ENCODE measurements around the gene RBMS3. TPM values are rescaled to one million over a fixed set of nuclear protein-coding genes. Genes with fewer than 3 reads are reported as not detected.

Gene RBMS3
- total RNA-seq, 4 donors from 2014 or later, result 51.5 to 76.0 (median 66.6) TPM

DNA sequence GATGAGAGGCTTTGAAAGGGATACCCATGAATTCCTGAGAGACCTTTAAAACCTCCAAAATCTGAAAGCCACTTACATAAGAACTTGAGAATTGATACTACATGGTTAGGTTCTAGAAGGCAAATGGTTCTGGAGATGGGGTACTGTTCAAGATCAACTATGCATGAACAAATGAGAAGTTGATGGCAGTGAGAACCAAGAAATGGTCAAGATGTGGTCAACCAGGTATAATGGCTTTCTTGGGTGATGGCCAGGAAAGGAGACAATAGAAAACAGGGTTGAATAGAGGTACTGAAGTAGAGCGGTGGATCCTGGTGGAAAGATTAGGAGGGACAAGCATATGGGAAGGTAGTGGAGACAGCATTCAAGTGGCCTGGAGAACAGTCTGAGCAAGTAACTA lies 200.4 kb downstream of the RBMS3 start:
- ATAC-seq, result no peak
- no peak for TF ChIP-seq POLR2A (IDR thresholded peaks at IDR 0.05)
- TF ChIP-seq, protein P1, sequence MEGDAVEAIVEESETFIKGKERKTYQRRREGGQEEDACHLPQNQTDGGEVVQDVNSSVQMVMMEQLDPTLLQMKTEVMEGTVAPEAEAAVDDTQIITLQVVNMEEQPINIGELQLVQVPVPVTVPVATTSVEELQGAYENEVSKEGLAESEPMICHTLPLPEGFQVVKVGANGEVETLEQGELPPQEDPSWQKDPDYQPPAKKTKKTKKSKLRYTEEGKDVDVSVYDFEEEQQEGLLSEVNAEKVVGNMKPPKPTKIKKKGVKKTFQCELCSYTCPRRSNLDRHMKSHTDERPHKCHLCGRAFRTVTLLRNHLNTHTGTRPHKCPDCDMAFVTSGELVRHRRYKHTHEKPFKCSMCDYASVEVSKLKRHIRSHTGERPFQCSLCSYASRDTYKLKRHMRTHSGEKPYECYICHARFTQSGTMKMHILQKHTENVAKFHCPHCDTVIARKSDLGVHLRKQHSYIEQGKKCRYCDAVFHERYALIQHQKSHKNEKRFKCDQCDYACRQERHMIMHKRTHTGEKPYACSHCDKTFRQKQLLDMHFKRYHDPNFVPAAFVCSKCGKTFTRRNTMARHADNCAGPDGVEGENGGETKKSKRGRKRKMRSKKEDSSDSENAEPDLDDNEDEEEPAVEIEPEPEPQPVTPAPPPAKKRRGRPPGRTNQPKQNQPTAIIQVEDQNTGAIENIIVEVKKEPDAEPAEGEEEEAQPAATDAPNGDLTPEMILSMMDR (IDR thresholded peaks at IDR 0.05), result no peak
- Histone ChIP-seq H3K4me3 (no peak overlapping the region), H3K4me1 (peaks cover 0 to 10% (median 0%) of the 10 kb centered on the region in 3 donors), H3K9me3 (no peaks in the 10 kb centered on the region), H3K27me3 (no peaks in the 10 kb centered on the region), H3K27ac (no peak overlapping the region), H3K36me3 (peaks cover 0 to 5% of the 10 kb centered on the region in 2 donors)
- 93% methylated on average over 1 of the region's 1 CpG; no CpG with 5 or more reads in 1 of the 2 donors for WGBS, 2 donors (ENCODE audit: low coverage in 1 of 2)

- TF ChIP-seq, protein P1 (IDR thresholded peaks at IDR 0.05), result no peak
- TF ChIP-seq POLR2AphosphoS5 (IDR thresholded peaks at IDR 0.05), result no peak
- no peak for TF ChIP-seq POLR2A (IDR thresholded peaks at IDR 0.05)
- no peak for TF ChIP-seq EP300 (IDR thresholded peaks at IDR 0.05)
- Histone ChIP-seq H3K27me3 (no peaks in the 10 kb centered on the region), H3K4me1 (peaks cover 0 to 15% (median 0%) of the 10 kb centered on the region in 3 donors), H3K9me3 (no peaks in the 10 kb centered on the region), H3K36me3 (peaks cover 0 to 5% of the 10 kb centered on the region in 2 donors), H3K4me3 (no peak overlapping the region), H3K27ac (no peak overlapping the region)
- WGBS, 2 donors (ENCODE audit: low coverage in 1 of 2), result 75 to 100% methylated on average over 1 of the region's 3 CpGs
- no peak for ATAC-seq
Measured at GRCh38 chr3:29481969-29482767, 201.3 kb downstream of the RBMS3 start.

- peaks cover 0 to 15% (median 0%) of the 10 kb centered on the region in 3 donors for H3K4me1 ChIP-seq
- H3K27me3 ChIP-seq, result no peaks in the 10 kb centered on the region
- no peak for ATAC-seq
- 92 to 93% methylated on average over 2 of the region's 2 CpGs for WGBS, 2 donors (ENCODE audit: low coverage in 1 of 2)
- H3K36me3 ChIP-seq, result peaks cover 0 to 15% of the 10 kb centered on the region in 2 donors
- no peak overlapping the region for H3K27ac ChIP-seq
- no peaks in the 10 kb centered on the region for H3K9me3 ChIP-seq
- no peak overlapping the region for H3K4me3 ChIP-seq
- TF ChIP-seq POLR2A (IDR thresholded peaks at IDR 0.05) (no peak), EP300 (IDR thresholded peaks at IDR 0.05) (no peak), POLR2AphosphoS5 (IDR thresholded peaks at IDR 0.05) (no peak)
- TF ChIP-seq, protein P1 (IDR thresholded peaks at IDR 0.05), result no peak
Measured at GRCh38 chr3:29484633-29485032, 203.8 kb downstream of the RBMS3 start.

DNA sequence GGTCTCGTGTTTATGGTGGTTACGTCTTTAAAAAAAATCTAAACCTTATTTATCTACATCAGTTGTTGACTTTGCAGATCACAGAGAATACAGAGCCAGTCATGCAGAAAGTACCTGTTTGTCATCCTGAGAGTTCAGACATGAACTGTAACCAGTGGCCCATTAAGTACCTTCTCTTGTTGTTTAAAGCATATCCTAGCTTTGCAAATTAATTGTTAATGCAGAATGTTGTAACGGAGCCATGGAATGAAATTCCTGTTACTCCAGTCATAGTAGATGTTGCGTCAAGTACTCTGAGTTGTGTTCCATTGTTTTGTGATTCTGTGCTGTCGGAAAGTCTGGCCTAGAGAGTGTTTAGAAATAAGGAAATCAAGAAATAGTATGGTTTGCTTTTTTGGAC lies 205.2 kb downstream of the RBMS3 start:
- H3K27ac ChIP-seq, result no peak overlapping the region
- peak; percentile 80 for ATAC-seq

More for the DNA sequence above, 205.2 kb downstream of the RBMS3 start:
- Histone ChIP-seq H3K4me3 (no peak overlapping the region), H3K9me3 (no peaks in the 10 kb centered on the region), H3K27me3 (no peaks in the 10 kb centered on the region), H3K36me3 (peaks cover 0 to 15% of the 10 kb centered on the region in 2 donors), H3K4me1 (peaks cover 0 to 15% (median 0%) of the 10 kb centered on the region in 3 donors)
- WGBS, 2 donors (ENCODE audit: low coverage in 1 of 2), result 66 to 67% methylated on average over 5 of the region's 5 CpGs
- TF ChIP-seq POLR2A (IDR thresholded peaks at IDR 0.05) (no peak), EP300 (IDR thresholded peaks at IDR 0.05) (no peak), POLR2AphosphoS5 (IDR thresholded peaks at IDR 0.05) (peak; percentile 42)
- TF ChIP-seq, protein P1 (IDR thresholded peaks at IDR 0.05), result no peak
